Large intestine (tissue), 3 donors: ENCODE results near the gene CKAP4. TPM values are rescaled to one million over a fixed set of nuclear protein-coding genes. Genes with fewer than 3 reads are reported as not detected.
"Not testable (repeated sequence)": the region's sequence is repeated elsewhere in the genome, so short reads cannot be mapped to it uniquely, and the experiment has no call there.

Experiments used
- DNase-seq, 2 donors: peaks; one replicate each; pipeline versions ENCODE4 v3.0.0 to v3.0.0-alpha.2; 2013
- H3K27ac ChIP-seq: one replicate; pipeline ENCODE4 v1.5.1; 2013; ENCODE audit warnings: low read length
- H3K27me3 ChIP-seq: 2 replicates; pipeline ENCODE4 v1.6.1; 2013; ENCODE audit warnings: low read length; ENCODE audit not compliant: control insufficient read depth, insufficient read depth
- H3K36me3 ChIP-seq: 2 replicates; pipeline ENCODE4 v1.6.1; 2013; ENCODE audit warnings: low read length; ENCODE audit not compliant: control insufficient read depth, insufficient read depth
- H3K4me1 ChIP-seq: one replicate; pipeline ENCODE4 v1.6.1; 2013; ENCODE audit warnings: low read length; ENCODE audit not compliant: control insufficient read depth, insufficient read depth
- H3K4me3 ChIP-seq: one replicate; pipeline ENCODE4 v1.5.1; 2013; ENCODE audit warnings: low read length
- H3K9me3 ChIP-seq: one replicate; pipeline ENCODE4 v1.6.1; 2013; ENCODE audit warnings: mild to moderate bottlenecking, low read depth, low read length, moderate library complexity; ENCODE audit not compliant: control insufficient read depth
- WGBS: methylation state at CpG from one replicate; pipeline ENCODE4 v1.1.5; 2013; ENCODE audit warnings: low lambda C conversion rate; ENCODE audit not compliant: insufficient coverage; 5-methylcytosine and 5-hydroxymethylcytosine counted together
- polyA plus RNA-seq: library from polyadenylated mRNA; unstranded; fragments of 120-200 nt; gene quantifications from one replicate; pipeline ENCODE4 v1.2.1, GENCODE V29; 2013

CKAP4 gene
- polyA plus RNA-seq, 1 donor = 31.0 TPM

DNA sequence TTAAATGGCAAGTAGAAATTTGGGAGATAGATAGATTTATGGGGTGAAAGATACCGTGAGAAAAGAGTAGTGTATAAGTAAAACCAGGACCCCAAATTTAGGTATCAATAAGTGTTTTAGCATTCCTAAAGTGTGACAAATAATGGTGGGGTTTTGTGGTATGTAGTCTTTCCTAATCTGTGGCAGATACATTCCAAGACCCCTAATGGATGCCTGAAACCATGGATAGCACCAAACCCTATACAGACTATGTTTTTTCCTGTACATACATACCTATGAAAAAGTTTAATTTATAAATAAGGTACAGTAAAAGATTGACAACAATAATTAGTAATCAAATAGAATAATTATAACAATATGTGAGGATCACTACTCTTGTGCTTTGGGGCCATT is 40.3 kb upstream of the CKAP4 start:
- DNase-seq = no peak
- no peak overlapping the region for H3K27ac ChIP-seq
- no peak overlapping the region for H3K4me3 ChIP-seq
- no peaks in the 10 kb centered on the region for H3K36me3 ChIP-seq
- H3K4me1 ChIP-seq = peaks cover 14% of the 10 kb centered on the region
- no peaks in the 10 kb centered on the region for H3K9me3 ChIP-seq
- WGBS = 100% methylated on average over 1 of the region's 1 CpG
- H3K27me3 ChIP-seq = no peaks in the 10 kb centered on the region

DNA sequence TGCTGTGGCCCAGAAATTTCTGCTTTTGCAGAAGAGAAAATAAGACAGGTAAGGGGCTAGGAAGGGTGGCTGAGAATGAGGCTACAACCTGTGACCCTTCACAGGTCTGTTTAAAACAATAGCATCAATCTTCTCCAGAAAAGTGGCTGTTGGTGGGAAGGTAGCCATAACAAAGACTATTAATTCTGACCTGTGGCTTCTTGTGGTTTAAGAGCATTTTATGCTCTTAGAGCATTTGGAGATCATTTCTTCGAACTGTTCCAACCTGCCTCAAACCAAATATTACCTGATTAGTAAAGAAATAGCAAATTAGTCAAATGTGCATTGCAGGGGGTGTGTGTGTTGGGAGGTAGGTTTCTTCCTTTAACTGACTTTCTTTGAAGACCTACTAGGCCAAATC is 39.5 kb upstream of the CKAP4 start:
- Histone ChIP-seq H3K9me3 (peaks cover under 1% of the 10 kb centered on the region), H3K27me3 (no peaks in the 10 kb centered on the region), H3K4me3 (no peak overlapping the region), H3K36me3 (no peaks in the 10 kb centered on the region), H3K27ac (no peak overlapping the region), H3K4me1 (peaks cover 20% of the 10 kb centered on the region)
- no CpG with 5 or more reads among the region's 1 CpG for whole genome bisulfite sequencing
- no peak for DNase-seq

- not testable (repeated sequence) for DNase-seq, H3K4me3 ChIP-seq, H3K36me3 ChIP-seq, H3K9me3 ChIP-seq, H3K27ac ChIP-seq, H3K27me3 ChIP-seq
- H3K4me1 ChIP-seq = peaks cover 18% of the 10 kb centered on the region
- 100% methylated on average over 2 of the region's 14 CpGs for WGBS
Measured at GRCh38 chr12:106286576-106287162, 38.8 kb upstream of the CKAP4 start.

DNA sequence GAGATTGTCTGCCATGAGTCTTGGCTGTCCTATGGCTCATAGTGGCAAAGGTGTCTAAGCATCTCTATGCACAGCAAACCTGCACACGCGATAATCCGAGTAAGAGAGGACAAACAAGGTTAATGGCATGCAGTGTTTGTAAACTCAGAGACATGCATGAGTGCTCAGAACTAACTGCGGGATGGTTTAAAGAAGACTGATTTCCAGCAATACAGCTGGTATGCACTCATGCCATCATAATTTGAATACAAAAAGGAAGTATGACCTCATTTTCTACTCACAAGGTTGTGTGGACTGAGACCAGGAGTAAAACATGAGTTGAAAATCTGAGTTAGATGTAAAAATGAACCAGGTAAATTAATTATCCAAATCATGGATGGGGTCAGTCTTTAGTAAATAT is 38.2 kb upstream of the CKAP4 start:
- 30% methylated on average over 4 of the region's 4 CpGs for WGBS
- DNase-seq = no peak

DNA sequence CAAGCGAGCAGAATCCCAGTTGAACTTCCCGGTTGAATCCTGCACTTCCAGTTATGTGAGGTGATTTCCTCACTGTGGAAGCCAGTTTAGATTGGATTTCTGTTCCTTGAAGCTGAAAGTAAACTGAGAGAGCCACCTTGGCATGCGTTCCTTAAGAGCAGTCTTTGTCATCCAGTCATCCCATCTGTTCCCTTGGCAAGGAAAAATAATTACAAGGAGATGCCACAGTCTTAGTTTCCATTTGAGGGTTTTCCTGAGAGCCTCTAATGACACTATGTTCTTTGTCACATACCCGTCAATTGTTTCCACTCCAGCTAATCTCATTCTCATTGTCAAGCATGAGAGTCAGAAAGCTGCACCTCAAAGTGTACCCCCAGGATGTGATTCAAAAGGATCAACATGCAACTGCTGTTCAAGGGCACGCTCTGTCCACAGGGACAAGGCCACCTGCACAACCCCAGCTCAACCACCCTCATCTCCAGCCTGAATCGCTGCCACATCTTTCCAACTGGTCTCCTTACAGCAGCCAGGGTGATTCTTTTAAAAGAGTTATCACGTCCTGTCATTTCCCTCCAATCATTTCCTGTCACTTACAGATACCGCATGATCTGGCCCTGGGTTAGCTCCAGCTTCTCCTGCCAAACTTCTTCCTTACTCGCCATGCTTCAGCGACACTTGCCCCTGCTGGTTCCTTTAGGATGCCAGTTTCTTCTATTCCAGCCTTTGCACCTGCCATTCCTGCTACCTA is 36.7 kb upstream of the CKAP4 start:
- H3K27me3 ChIP-seq = no peaks in the 10 kb centered on the region
- H3K9me3 ChIP-seq = peaks cover 9% of the 10 kb centered on the region
- no peaks in the 10 kb centered on the region for H3K36me3 ChIP-seq
- no peak for DNase-seq
- WGBS = 80% methylated on average over 1 of the region's 10 CpGs
- no peak overlapping the region for H3K27ac ChIP-seq
- peaks cover 16% of the 10 kb centered on the region for H3K4me1 ChIP-seq
- no peak overlapping the region for H3K4me3 ChIP-seq

More for the DNA sequence above, 38.2 kb upstream of the CKAP4 start:
- no peak overlapping the region for H3K27ac ChIP-seq
- H3K36me3 ChIP-seq = no peaks in the 10 kb centered on the region
- H3K4me3 ChIP-seq = no peak overlapping the region
- H3K9me3 ChIP-seq = peaks cover 9% of the 10 kb centered on the region
- H3K27me3 ChIP-seq = no peaks in the 10 kb centered on the region
- peaks cover 16% of the 10 kb centered on the region for H3K4me1 ChIP-seq

DNA sequence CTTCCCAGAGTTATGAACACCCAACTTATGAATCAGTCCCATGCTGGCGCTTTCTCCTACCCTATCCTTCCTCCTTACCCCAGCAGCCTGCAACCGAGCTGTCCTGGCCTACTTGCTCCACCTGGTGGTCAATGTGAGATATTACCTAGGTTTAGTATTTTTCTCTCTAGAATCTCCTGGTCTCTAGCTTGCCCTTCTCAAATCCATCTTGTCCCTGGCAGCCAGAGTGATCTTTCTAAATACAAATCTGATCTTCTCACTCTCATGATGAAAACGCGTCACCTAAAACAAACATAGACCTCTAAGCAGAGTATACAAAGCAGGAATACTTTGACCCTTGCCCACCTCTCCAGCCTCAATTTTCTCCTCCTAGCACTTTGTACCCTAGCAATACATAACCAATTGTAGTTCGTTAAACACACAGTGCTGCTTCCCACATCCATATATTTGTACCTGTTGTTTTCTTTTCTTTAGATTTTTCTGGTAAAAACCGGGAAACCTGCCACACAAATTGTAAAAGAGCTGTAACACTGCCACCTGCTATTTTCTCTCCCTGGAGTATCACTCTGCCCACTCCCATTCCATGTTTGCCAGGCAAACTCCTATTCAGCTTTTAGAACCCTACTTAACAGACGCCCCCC is 34.8 kb upstream of the CKAP4 start:
- H3K27ac ChIP-seq = peak overlapping the region; percentile 48
- no peaks in the 10 kb centered on the region for H3K27me3 ChIP-seq
- peaks cover 8% of the 10 kb centered on the region for H3K4me1 ChIP-seq
- no peak overlapping the region for H3K4me3 ChIP-seq
- DNase-seq = peak in 1 of 2 donors; percentile 72
- H3K36me3 ChIP-seq = no peaks in the 10 kb centered on the region
- WGBS = 5% methylated on average over 2 of the region's 7 CpGs
- H3K9me3 ChIP-seq = peaks cover 9% of the 10 kb centered on the region

DNA sequence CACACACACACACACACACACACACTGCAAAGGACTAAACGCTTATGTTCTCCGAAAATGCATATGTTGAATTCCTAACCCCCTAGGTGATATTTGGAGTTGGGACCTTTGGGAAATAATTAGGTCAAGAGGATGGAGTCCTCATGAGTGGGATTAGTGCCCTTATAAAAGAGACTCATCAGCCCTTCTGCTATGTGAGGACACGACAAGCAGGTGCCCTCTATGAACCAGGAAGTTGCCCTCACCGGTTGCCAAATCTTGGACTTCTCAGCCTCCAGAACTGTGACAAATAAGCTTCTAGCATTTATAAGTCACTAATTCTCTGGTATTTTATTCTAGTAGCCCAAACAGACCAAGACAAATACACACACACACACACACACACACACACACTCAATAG is 34.0 kb upstream of the CKAP4 start:
- no peaks in the 10 kb centered on the region for H3K27me3 ChIP-seq
- H3K4me1 ChIP-seq = peaks cover 8% of the 10 kb centered on the region
- no peaks in the 10 kb centered on the region for H3K36me3 ChIP-seq
- H3K4me3 ChIP-seq = no peak overlapping the region
- WGBS = no CpG with 5 or more reads among the region's 4 CpGs
- no peak for DNase-seq
- peaks cover 9% of the 10 kb centered on the region for H3K9me3 ChIP-seq
- H3K27ac ChIP-seq = no peak overlapping the region

- no peak overlapping the region for H3K27ac ChIP-seq
- H3K4me1 ChIP-seq = peaks cover 8% of the 10 kb centered on the region
Measured at GRCh38 chr12:106281056-106281782, 33.4 kb upstream of the CKAP4 start.

GRCh38 chr12:106280106-106280505 is 32.3 kb upstream of the CKAP4 start:
- Histone ChIP-seq H3K4me3 (no peak overlapping the region), H3K27me3 (no peaks in the 10 kb centered on the region), H3K9me3 (peaks cover 9% of the 10 kb centered on the region), H3K27ac (no peak overlapping the region), H3K4me1 (peaks cover 11% of the 10 kb centered on the region), H3K36me3 (no peaks in the 10 kb centered on the region)
- WGBS = 71% methylated on average over 1 of the region's 4 CpGs
- no peak for DNase-seq

More at GRCh38 chr12:106281056-106281782, 33.4 kb upstream of the CKAP4 start:
- 83% methylated on average over 2 of the region's 3 CpGs for WGBS
- H3K9me3 ChIP-seq = peaks cover 9% of the 10 kb centered on the region
- no peaks in the 10 kb centered on the region for H3K36me3 ChIP-seq
- no peaks in the 10 kb centered on the region for H3K27me3 ChIP-seq
- no peak overlapping the region for H3K4me3 ChIP-seq
- no peak for DNase-seq

DNA sequence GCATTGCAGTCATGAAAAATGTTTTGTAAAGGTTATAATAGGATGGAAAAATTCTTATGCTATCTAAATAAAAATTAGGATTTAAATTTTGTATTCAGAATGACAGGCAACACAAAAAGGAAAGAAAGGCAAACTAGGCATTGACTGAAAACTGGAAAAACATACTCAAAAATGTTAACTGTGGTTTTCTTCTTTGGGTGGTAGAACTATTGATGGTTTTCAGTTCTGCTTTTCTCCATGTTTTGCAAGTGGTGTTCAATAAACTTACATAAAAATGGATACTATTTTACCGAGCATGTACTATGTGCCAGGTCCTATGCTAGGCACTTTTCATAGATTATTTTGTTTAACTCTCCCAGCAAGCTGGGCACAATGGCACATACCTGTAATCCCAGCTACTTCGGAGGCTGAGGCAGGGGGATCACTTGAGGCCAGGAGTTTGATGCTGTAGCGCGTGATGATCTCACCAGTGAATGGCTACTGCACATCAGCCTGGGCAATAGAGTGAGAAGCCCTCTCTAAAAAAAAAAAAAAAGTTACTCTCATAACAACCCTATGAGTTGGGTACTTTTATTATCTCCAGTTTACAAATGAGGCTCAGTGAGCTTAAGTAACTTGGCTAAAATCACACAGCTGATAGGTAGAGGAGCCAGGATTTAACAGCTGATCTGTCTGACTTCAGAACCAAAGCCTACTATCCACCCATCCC is 28.4 kb upstream of the CKAP4 start:
- Histone ChIP-seq H3K9me3 (no peaks in the 10 kb centered on the region), H3K36me3 (no peaks in the 10 kb centered on the region), H3K4me1 (peaks cover 11% of the 10 kb centered on the region), H3K4me3 (no peak overlapping the region), H3K27ac (no peak overlapping the region), H3K27me3 (no peaks in the 10 kb centered on the region)
- no peak for DNase-seq
- no CpG with 5 or more reads among the region's 4 CpGs for WGBS
